ENCODE measurements around the gene PLA2G4F.

The PLA2G4F gene

GRCh38 chr15:42182961-42183360, 26.5 kb upstream of the PLA2G4F start:
- DNase-seq: no peak
- TF ChIP-seq GATA1 (IDR thresholded peaks at IDR 0.05; ENCODE audit: low read depth, low read length) (no peak), POLR2A (IDR thresholded peaks at IDR 0.05; ENCODE audit: low read length) (no peak)

GRCh38 chr15:42182328-42182886, 26.0 kb upstream of the PLA2G4F start:
- peak in 1 of 2 experiments; percentile 20 for DNase-seq
- TF ChIP-seq POLR2A (IDR thresholded peaks at IDR 0.05; ENCODE audit: low read length) (no peak), GATA1 (IDR thresholded peaks at IDR 0.05; ENCODE audit: low read depth, low read length) (no peak)

GRCh38 chr15:42178056-42178455, 21.6 kb upstream of the PLA2G4F start:
- DNase-seq: no peak
- TF ChIP-seq POLR2A (IDR thresholded peaks at IDR 0.05; ENCODE audit: low read length) (no peak), GATA1 (IDR thresholded peaks at IDR 0.05; ENCODE audit: low read depth, low read length) (no peak)

- DNase-seq: no peak
- TF ChIP-seq GATA1 (IDR thresholded peaks at IDR 0.05; ENCODE audit: low read depth, low read length) (no peak), POLR2A (IDR thresholded peaks at IDR 0.05; ENCODE audit: low read length) (no peak)
Observed at GRCh38 chr15:42175671-42176070, 19.2 kb upstream of the PLA2G4F start.

- DNase-seq: no peak
- TF ChIP-seq POLR2A (IDR thresholded peaks at IDR 0.05; ENCODE audit: low read length) (no peak), GATA1 (IDR thresholded peaks at IDR 0.05; ENCODE audit: low read depth, low read length) (no peak)
Observed at GRCh38 chr15:42172475-42172874, 16.0 kb upstream of the PLA2G4F start.

- TF ChIP-seq POLR2A (IDR thresholded peaks at IDR 0.05; ENCODE audit: low read length) (no peak), GATA1 (IDR thresholded peaks at IDR 0.05; ENCODE audit: low read depth, low read length) (no peak)
- DNase-seq: no peak
Observed at GRCh38 chr15:42171795-42172194, 15.4 kb upstream of the PLA2G4F start.

- DNase-seq: no peak
- TF ChIP-seq GATA1 (IDR thresholded peaks at IDR 0.05; ENCODE audit: low read depth, low read length): no peak
- TF ChIP-seq POLR2A (IDR thresholded peaks at IDR 0.05; ENCODE audit: low read length): no peak
Observed at GRCh38 chr15:42171122-42171521, 14.7 kb upstream of the PLA2G4F start.

GRCh38 chr15:42166225-42166940, 9.9 kb upstream of the PLA2G4F start:
- no peak for DNase-seq
- TF ChIP-seq POLR2A (IDR thresholded peaks at IDR 0.05; ENCODE audit: low read length): no peak
- no peak for TF ChIP-seq GATA1 (IDR thresholded peaks at IDR 0.05; ENCODE audit: low read depth, low read length)

- no peak for TF ChIP-seq GATA1 (IDR thresholded peaks at IDR 0.05; ENCODE audit: low read depth, low read length)
- no peak for TF ChIP-seq POLR2A (IDR thresholded peaks at IDR 0.05; ENCODE audit: low read length)
- no peak for DNase-seq
Observed at GRCh38 chr15:42165106-42165505, 8.7 kb upstream of the PLA2G4F start.

GRCh38 chr15:42163947-42164550, 7.6 kb upstream of the PLA2G4F start:
- TF ChIP-seq GATA1 (IDR thresholded peaks at IDR 0.05; ENCODE audit: low read depth, low read length) (no peak), POLR2A (IDR thresholded peaks at IDR 0.05; ENCODE audit: low read length) (no peak)
- DNase-seq: no peak

- TF ChIP-seq POLR2A (IDR thresholded peaks at IDR 0.05; ENCODE audit: low read length): no peak
- TF ChIP-seq GATA1 (IDR thresholded peaks at IDR 0.05; ENCODE audit: low read depth, low read length): no peak
- DNase-seq: no peak
Observed at GRCh38 chr15:42163291-42163690, 6.9 kb upstream of the PLA2G4F start.

GRCh38 chr15:42160136-42160535, 3.7 kb upstream of the PLA2G4F start:
- TF ChIP-seq GATA1 (IDR thresholded peaks at IDR 0.05; ENCODE audit: low read depth, low read length): no peak
- TF ChIP-seq POLR2A (IDR thresholded peaks at IDR 0.05; ENCODE audit: low read length): no peak
- no peak for DNase-seq

- no peak for DNase-seq
- TF ChIP-seq POLR2A (IDR thresholded peaks at IDR 0.05; ENCODE audit: low read length): no peak
- no peak for TF ChIP-seq GATA1 (IDR thresholded peaks at IDR 0.05; ENCODE audit: low read depth, low read length)
Observed at GRCh38 chr15:42159381-42160015, 3.1 kb upstream of the PLA2G4F start.

- no peak for TF ChIP-seq POLR2A (IDR thresholded peaks at IDR 0.05; ENCODE audit: low read length)
- TF ChIP-seq GATA1 (IDR thresholded peaks at IDR 0.05; ENCODE audit: low read depth, low read length): no peak
- no peak for DNase-seq
Observed at GRCh38 chr15:42158941-42159340, 2.5 kb upstream of the PLA2G4F start.
